Spinal cord (tissue), 10 donors: ENCODE results near the gene S1PR2. TPM values are rescaled to one million over a fixed set of nuclear protein-coding genes. Genes with fewer than 3 reads are reported as not detected.
"Not testable (repeated sequence)": the region's sequence is repeated elsewhere in the genome, so short reads cannot be mapped to it uniquely, and the experiment has no call there.

ENCODE experiments used
- DNase-seq, 6 donors: peaks; one replicate each; pipeline versions ENCODE4 v3.0.0 to v3.0.0-alpha.2; 2013 to 2015; ENCODE audit warnings: low spot score in 6 of 6, low read depth in 4 of 6
- H3K27ac ChIP-seq: one replicate; pipeline ENCODE4 v1.5.1; 2013; ENCODE audit warnings: low read depth, low read length, control low read depth
- H3K27me3 ChIP-seq: one replicate; pipeline ENCODE4 v1.6.1; 2013; ENCODE audit warnings: low read length; ENCODE audit not compliant: control insufficient read depth, insufficient read depth
- H3K36me3 ChIP-seq: one replicate; pipeline ENCODE4 v1.6.1; 2013; ENCODE audit warnings: low read length; ENCODE audit not compliant: control insufficient read depth, insufficient read depth
- H3K4me1 ChIP-seq: one replicate; pipeline ENCODE4 v1.6.1; 2013; ENCODE audit warnings: low read length; ENCODE audit not compliant: control insufficient read depth, insufficient read depth
- H3K4me3 ChIP-seq: one replicate; pipeline ENCODE4 v1.5.1; 2013; ENCODE audit warnings: low read depth, low read length, control low read depth
- H3K9me3 ChIP-seq: one replicate; pipeline ENCODE4 v1.6.1; 2013; ENCODE audit warnings: low read length; ENCODE audit not compliant: control insufficient read depth, insufficient read depth
- WGBS: methylation state at CpG from one replicate; pipeline ENCODE4 v1.1.5; 2013; ENCODE audit warnings: missing lambda C conversion rate; ENCODE audit not compliant: insufficient coverage; 5-methylcytosine and 5-hydroxymethylcytosine counted together
- polyA plus RNA-seq, 2 donors: library from polyadenylated mRNA; unstranded; fragments of 120-200 nt; gene quantifications; one replicate each; pipeline ENCODE4 v1.2.1, GENCODE V29; 2013; ENCODE audit not compliant: insufficient read length in 2 of 2
- total RNA-seq, 2 donors: library from RNA; depleted of rRNA in 1 of 2; stranded (reverse); fragments of 120-200 nt in 1 of 2; fragments of >200 nt in 1 of 2; gene quantifications; one replicate each; pipeline versions ENCODE4 v1.2.3 to v1.2.4, GENCODE V29; 2013 to 2014
- donor health status: healthy.

The S1PR2 gene
- total and polyA plus RNA-seq, 4 donors, result 4.4 to 8.2 (median 5.9) TPM

DNA sequence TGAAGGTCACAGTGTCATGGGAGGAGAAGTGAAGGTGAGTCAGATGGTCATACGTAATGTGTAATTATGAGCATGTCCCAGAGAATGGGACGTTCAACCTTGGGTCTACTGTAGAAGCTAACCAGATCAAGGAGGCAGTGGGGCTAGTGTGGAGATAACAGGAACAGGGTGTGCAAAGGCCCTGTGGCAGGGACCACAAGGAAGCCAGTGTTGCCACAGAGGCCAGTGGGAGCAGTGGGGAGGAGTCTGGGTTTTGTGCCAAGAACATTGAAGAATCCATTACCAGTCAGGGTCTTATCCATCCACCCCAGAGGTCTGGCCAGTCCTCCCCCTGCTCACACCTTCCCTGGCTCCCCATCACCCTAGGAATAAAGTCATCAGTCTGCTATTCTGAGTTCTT is 24.2 kb upstream of the S1PR2 start:
- H3K36me3 ChIP-seq, result peaks cover 67% of the 10 kb centered on the region
- no peaks in the 10 kb centered on the region for H3K9me3 ChIP-seq
- H3K27me3 ChIP-seq, result no peaks in the 10 kb centered on the region
- peaks cover 23% of the 10 kb centered on the region for H3K4me1 ChIP-seq
- DNase-seq, result no peak
- 100% methylated on average over 2 of the region's 2 CpGs for WGBS
- no peak overlapping the region for H3K4me3 ChIP-seq
- H3K27ac ChIP-seq, result no peak overlapping the region

DNA sequence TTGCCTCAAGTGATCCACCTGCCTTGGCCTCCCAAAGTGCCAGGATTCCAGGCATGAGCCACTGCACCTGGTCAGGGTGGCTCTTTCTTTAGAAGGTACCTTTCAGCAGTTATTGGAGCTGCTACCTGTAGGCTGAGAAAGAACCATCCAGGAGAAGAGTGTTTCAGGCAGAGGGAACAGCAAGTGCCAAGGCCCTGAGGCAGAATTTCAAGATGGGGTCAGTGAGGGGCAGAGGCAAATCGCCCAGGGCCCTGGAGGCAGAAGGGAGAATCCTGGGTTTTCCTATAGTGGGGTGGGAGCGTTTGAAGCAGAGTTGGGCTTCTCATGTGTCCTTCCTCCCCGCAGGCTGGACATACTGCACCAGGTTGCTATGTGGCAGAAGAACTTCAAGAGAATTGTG is 23.1 kb upstream of the S1PR2 start:
- Histone ChIP-seq H3K27me3 (no peaks in the 10 kb centered on the region), H3K4me1 (peaks cover 27% of the 10 kb centered on the region), H3K36me3 (peaks cover 56% of the 10 kb centered on the region), H3K9me3 (no peaks in the 10 kb centered on the region), H3K27ac (no peak overlapping the region), H3K4me3 (no peak overlapping the region)
- WGBS, result 86% methylated on average over 3 of the region's 3 CpGs
- no peak for DNase-seq

DNA sequence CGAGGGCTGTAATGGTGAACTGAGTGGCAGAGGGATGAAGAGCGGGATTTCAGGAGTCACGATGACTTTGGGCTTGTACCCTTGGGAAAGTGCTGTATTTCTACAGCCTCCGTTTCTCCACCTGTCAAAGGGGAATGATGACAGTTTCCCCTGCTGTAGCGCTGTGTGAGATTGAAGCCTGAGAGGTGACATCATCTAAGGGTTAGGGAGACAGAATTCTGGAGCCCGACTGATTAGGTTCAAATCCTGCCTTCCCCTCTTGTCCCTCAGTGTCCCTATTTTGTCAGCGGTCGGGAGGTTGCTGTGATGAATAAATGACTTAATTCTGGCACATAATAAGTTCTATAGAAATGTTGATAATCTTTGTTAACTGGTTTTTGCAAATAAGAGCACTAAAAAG is 21.6 kb upstream of the S1PR2 start:
- no peak for DNase-seq
- Histone ChIP-seq H3K9me3 (no peaks in the 10 kb centered on the region), H3K36me3 (peaks cover 42% of the 10 kb centered on the region), H3K4me1 (peaks cover 24% of the 10 kb centered on the region), H3K27me3 (no peaks in the 10 kb centered on the region), H3K27ac (no peak overlapping the region), H3K4me3 (peak overlapping the region; percentile 96)
- 0% methylated on average over 3 of the region's 8 CpGs for WGBS

DNA sequence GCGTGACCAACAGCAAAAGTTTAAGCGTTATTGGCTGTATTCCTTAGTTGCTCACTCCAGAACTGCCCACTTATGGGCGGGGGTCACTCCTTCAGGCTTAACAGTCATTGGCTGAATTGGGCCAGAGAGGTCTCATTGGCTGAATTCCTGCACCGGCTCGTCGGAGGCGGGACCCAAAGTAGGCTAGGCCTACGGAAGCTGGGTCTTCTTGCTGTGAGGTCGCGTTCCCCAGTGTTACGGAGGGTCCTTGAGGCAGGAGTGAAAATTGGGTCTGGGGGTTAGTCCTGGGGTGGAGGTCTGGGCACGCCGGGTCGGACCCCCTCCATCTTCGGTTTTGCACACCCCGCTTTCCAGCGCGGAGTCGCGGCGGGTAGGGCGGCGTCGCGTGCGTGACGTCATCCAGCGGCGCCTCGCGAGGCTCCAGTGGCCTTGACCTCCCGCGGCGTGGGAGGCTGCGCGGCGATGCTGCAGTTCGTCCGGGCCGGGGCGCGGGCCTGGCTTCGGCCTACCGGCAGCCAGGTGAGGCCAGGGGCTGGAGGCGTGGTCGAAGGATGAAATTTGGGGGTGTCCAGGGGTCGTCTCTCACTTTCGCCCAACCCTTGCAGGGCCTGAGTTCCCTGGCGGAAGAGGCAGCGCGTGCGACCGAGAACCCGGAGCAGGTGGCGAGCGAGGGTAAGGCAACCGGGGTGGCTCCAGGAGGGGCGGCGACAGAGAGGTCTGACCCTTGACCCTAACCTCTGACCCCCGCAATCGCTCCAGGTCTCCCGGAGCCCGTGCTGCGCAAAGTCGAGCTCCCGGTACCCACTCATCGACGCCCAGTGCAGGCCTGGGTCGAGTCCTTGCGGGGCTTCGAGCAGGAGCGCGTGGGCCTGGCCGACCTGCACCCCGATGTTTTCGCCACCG is 20.9 kb upstream of the S1PR2 start, which contains the start of gene MRPL4:
Gene MRPL4 (plus strand): TSS at position 423 of the 903 bp plus-strand sequence. CDS start 40 bp downstream, at position 463.
- H3K4me3 ChIP-seq, result peak within 1 kb of the TSS; percentile 96
- no peaks in the 10 kb centered on the region for H3K27me3 ChIP-seq
- H3K9me3 ChIP-seq, result no peaks in the 10 kb centered on the region
- H3K4me1 ChIP-seq, result peaks cover 24% of the 10 kb centered on the region
- H3K27ac ChIP-seq, result peak within 1 kb of the TSS; percentile 86
- H3K36me3 ChIP-seq, result peaks cover 38% of the 10 kb centered on the region
- DNase-seq, result peak; percentile 94 to 100 (median 98)
- WGBS, result under 1% methylated on average over 77 of the region's 77 CpGs

DNA sequence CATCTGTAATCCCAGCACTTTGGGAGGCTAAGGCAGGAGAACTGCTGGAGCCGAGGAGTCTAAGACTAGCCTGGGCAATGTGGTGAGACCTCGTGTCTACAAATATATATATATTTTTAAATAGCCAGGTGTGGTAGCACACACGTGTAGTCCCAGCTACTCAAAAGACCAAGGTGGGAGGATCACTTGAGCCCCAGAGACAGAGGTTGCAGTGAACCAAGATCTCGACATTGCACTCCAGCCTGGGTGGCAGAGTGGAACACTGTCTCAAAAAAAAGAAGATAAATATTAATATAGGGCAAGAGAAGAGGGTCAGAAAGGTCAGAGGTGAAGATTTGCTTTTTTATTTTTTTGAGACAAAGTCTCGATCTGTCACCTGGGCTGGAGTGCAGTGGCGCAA is 15.4 kb upstream of the S1PR2 start:
- 85% methylated on average over 2 of the region's 6 CpGs for WGBS
- DNase-seq, result no peak
- Histone ChIP-seq H3K4me1 (peaks cover 14% of the 10 kb centered on the region), H3K36me3 (peaks cover 3% of the 10 kb centered on the region), H3K9me3 (no peaks in the 10 kb centered on the region), H3K4me3 (no peak overlapping the region), H3K27ac (no peak overlapping the region), H3K27me3 (no peaks in the 10 kb centered on the region)

DNA sequence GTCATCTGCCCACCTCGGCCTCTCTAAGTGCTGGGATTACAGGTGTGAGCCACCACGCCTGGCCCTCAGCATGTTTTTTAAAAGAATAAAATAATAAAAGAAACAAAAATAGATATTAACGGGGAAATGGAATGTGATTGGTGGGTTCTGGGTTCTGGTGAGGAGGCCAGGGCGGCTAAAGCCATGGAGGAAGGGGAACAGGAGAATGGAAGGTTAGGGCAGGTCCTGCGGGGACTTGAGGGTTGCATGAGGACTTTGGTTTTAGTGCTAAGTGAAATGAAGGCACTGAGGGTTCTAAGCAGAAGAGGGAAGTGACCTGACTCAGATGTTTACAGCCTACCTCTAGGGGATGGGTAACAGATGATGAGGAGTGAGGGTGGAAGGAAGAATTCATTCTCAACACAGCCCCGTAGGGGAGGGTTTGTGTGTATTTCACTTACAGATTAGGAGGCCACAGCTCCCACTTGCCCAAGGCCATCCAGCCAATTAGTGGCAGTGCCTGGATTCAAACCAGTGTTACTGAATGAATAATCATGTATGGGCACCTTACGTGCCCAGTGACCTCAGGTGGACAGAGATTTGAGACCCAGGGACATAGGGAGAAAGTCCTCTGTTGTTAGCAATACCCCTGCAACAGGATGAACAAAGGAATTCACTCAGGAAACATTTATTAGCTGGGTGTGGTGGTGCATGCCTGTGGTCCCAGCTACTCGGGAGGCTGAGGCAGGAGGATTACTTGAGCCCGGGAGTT is 14.2 kb upstream of the S1PR2 start:
- Histone ChIP-seq H3K4me3 (no peak overlapping the region), H3K9me3 (no peaks in the 10 kb centered on the region), H3K4me1 (peaks cover 4% of the 10 kb centered on the region), H3K27me3 (no peaks in the 10 kb centered on the region), H3K36me3 (peaks cover 3% of the 10 kb centered on the region), H3K27ac (no peak overlapping the region)
- no peak for DNase-seq
- WGBS, result 96% methylated on average over 4 of the region's 9 CpGs

DNA sequence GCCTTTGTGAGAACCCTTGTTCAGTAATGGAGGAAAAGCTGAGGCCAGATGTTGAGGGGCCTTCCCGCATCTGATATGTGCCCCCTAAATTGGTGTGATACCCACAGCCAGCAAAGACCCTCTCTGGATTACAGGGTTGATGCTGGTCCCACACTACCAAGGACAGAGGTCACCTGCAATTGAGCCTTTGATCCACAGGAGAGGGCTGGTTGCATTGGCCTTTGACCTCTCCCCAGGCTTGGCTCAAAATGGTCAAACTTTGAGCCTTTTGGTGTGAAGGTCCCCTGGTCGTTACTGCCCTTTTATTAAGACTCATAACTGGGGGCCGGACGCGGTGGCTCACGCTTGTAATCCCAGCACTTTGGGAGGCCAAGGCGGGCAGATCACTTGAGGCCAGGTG is 12.5 kb upstream of the S1PR2 start:
- no peak for DNase-seq
- Histone ChIP-seq H3K27ac (no peak overlapping the region), H3K9me3 (no peaks in the 10 kb centered on the region), H3K4me3 (no peak overlapping the region), H3K36me3 (peaks cover 3% of the 10 kb centered on the region), H3K27me3 (no peaks in the 10 kb centered on the region), H3K4me1 (no peaks in the 10 kb centered on the region)
- 88% methylated on average over 7 of the region's 7 CpGs for WGBS

DNA sequence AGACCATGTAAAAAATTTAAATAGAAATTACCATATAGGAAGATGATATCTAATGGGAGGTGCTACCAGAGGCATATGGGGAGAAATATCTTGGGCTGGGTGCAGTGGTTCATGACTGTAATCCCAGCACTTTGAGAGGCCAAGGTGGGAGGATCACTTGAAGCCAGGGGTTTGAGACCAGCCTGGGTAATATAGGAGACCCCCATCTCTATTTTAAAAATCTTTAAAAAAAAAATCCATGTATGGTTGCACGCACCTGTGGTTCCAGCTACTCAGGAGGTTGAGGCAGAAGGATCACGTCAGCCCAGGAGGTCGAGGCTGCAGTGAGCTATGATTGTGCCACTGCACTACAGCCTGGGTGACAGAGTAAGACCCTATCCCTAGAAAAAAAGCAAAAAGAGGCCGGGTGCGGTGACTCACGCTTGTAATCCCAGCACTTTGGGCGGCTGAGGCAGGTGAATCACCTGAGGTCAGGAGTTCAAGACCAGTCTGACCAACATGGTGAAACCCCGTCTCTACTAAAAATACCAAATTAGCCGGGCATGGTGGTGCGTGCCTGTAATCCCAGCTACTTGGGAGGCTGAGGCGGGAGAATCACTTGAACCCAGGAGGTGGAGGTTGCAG is 10.8 kb upstream of the S1PR2 start:
- not testable (repeated sequence) for H3K36me3 ChIP-seq, H3K4me1 ChIP-seq, H3K27me3 ChIP-seq, H3K27ac ChIP-seq, H3K9me3 ChIP-seq, DNase-seq, H3K4me3 ChIP-seq
- 98% methylated on average over 7 of the region's 11 CpGs for WGBS

DNA sequence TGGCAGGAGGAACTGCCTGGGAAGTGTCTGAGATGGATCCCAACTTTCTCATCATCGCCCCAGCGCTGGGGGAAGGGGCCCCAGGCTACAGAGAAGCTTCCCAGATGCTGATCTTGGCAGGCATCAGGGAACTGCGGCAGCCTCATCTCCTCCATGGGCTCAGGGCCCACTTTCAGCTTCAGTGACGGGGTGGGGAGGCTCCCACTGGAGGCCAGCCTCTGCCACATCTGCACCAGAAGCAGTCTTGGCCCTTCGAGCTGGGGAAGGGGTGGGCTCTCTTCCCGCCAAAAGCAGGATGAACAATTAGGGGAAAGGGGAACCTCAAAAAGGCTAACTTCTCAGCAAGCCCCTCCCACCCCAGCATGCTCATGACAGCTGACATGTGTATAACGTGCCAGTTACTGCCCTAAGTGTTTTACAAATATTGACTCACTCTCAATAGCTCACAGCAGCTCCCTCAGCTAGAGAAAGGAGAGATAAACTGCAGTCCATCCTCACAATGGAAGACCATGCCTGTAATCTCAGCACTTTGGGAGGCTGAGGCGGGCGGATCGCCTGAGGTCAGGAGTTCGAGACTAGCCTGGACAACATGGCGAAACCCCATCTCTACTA is 7.1 kb upstream of the S1PR2 start:
- Histone ChIP-seq H3K4me3 (no peak overlapping the region), H3K27ac (peak overlapping the region; percentile 53), H3K27me3 (no peaks in the 10 kb centered on the region), H3K9me3 (no peaks in the 10 kb centered on the region), H3K36me3 (peaks cover 4% of the 10 kb centered on the region), H3K4me1 (peaks cover 8% of the 10 kb centered on the region)
- DNase-seq, result peak in 1 of 6 donors; percentile 71
- WGBS, result 51% methylated on average over 5 of the region's 12 CpGs
